Neural cell (in vitro differentiated cells): ENCODE data around the gene MTCL1. TPM values are rescaled to one million over a fixed set of nuclear protein-coding genes. Genes with fewer than 3 reads are reported as not detected.

Experiments used
- H2AFZ ChIP-seq: fragments of 200-600, 300-800 bp; sonication (generic), shearing (Covaris generic); 2 replicates; pipeline ENCODE4 v1.6.0; 2014; ENCODE audit warnings: low read depth, mild to moderate bottlenecking, antibody characterized with exemption, low read length, moderate library complexity
- H3F3A ChIP-seq: fragments of 200-600 bp; shearing (Covaris generic); 2 replicates; pipeline ENCODE4 v1.6.1; 2016; ENCODE audit warnings: mild to moderate bottlenecking, moderate library complexity, mixed read lengths, antibody characterized with exemption, low read length; ENCODE audit not compliant: insufficient read depth, poor library complexity, severe bottlenecking
- H3K27ac ChIP-seq: fragments of 200-600, 300-800 bp; sonication (generic), shearing (Covaris generic); 2 replicates; pipeline ENCODE4 v1.5.1; 2014; ENCODE audit warnings: mild to moderate bottlenecking, low read length, moderate library complexity
- H3K27me3 ChIP-seq: fragments of 300-800, 200-600 bp; sonication (generic), shearing (Covaris generic); 2 replicates; pipeline ENCODE4 v1.6.0; 2014; ENCODE audit warnings: mild to moderate bottlenecking, low read depth, low read length, moderate library complexity; ENCODE audit not compliant: insufficient read depth
- H3K36me3 ChIP-seq: fragments of 300-800, 200-600 bp; sonication (generic), shearing (Covaris generic); 2 replicates; pipeline ENCODE4 v1.5.1; 2014; ENCODE audit warnings: mild to moderate bottlenecking, antibody characterized with exemption, low read length, moderate library complexity; ENCODE audit not compliant: insufficient read depth
- H3K4me2 ChIP-seq: fragments of 300-800, 200-600 bp; sonication (generic), shearing (Covaris generic); 2 replicates; pipeline ENCODE4 v1.6.0; 2014; ENCODE audit warnings: mild to moderate bottlenecking, low read length
- H3K4me3 ChIP-seq: fragments of 300-800, 200-600 bp; sonication (generic), shearing (Covaris generic); 2 replicates; pipeline ENCODE4 v1.5.1; 2014; ENCODE audit warnings: mild to moderate bottlenecking, low read length, moderate library complexity
- H3K79me2 ChIP-seq: fragments of 200-600 bp; shearing (Covaris generic); replicated peaks from 2 replicates; pipeline ENCODE4 v1.6.0; 2014; ENCODE audit warnings: mild to moderate bottlenecking, low read length, moderate library complexity; ENCODE audit not compliant: insufficient read depth
- H3K9ac ChIP-seq: fragments of 300-800, 200-600 bp; sonication (generic), shearing (Covaris generic); 2 replicates; pipeline ENCODE4 v1.6.1; 2016; ENCODE audit warnings: mild to moderate bottlenecking, low read length, mixed read lengths
- H3K9me2 ChIP-seq: fragments of 200-600 bp; shearing (Covaris generic); 2 replicates; pipeline ENCODE4 v1.6.1; 2016; ENCODE audit warnings: mild to moderate bottlenecking, low read length, mixed read lengths; ENCODE audit not compliant: insufficient read depth
- H3K9me3 ChIP-seq: fragments of 200-600, 300-800 bp; sonication (generic), shearing (Covaris generic); 2 replicates; pipeline ENCODE4 v1.6.1; 2016; ENCODE audit warnings: mild to moderate bottlenecking, mixed run types, low read length, moderate library complexity, mixed read lengths
- H4K20me1 ChIP-seq: fragments of 200-600 bp; shearing (Covaris generic); 2 replicates; pipeline ENCODE4 v1.6.1; 2016; ENCODE audit warnings: mild to moderate bottlenecking, mixed run types; ENCODE audit not compliant: insufficient read depth
- CTCF ChIP-seq: fragments of 450-650 bp; IDR thresholded peaks from 2 replicates; pipeline ENCODE4 v1.5.1; 2014; ENCODE audit warnings: antibody characterized with exemption, mild to moderate bottlenecking, moderate library complexity; ENCODE audit not compliant: poor library complexity, severe bottlenecking
- EP300 ChIP-seq: fragments of 450-650 bp; conservative IDR thresholded peaks from 2 replicates; pipeline ENCODE4 v1.6.1; 2014; ENCODE audit warnings: antibody characterized with exemption, mild to moderate bottlenecking, moderate library complexity; ENCODE audit not compliant: poor library complexity, severe bottlenecking
- EZH2 ChIP-seq: fragments of 200-600, 300-800 bp; shearing (Covaris generic), sonication (generic); IDR thresholded peaks from 2 replicates; pipeline ENCODE4 v1.6.1; 2014; ENCODE audit warnings: antibody characterized with exemption, low read length, borderline replicate concordance, mild to moderate bottlenecking; ENCODE audit not compliant: insufficient read depth, poor library complexity, severe bottlenecking
- MXI1 ChIP-seq: fragments of 450-650 bp; conservative IDR thresholded peaks from 2 replicates; pipeline ENCODE4 v1.6.1; 2014; ENCODE audit warnings: antibody characterized with exemption, mild to moderate bottlenecking; ENCODE audit not compliant: poor library complexity, severe bottlenecking
- POLR2AphosphoS5 ChIP-seq: IDR thresholded peaks from 2 replicates; pipeline ENCODE4 v1.6.1; 2012
- RAD21 ChIP-seq: fragments of 450-650 bp; conservative IDR thresholded peaks from 2 replicates; pipeline ENCODE4 v1.6.1; 2014; ENCODE audit warnings: antibody characterized with exemption, mild to moderate bottlenecking, moderate library complexity
- REST ChIP-seq: IDR thresholded peaks from 2 replicates; pipeline ENCODE4 v1.6.1; 2012; ENCODE audit warnings: borderline replicate concordance
- SMC3 ChIP-seq: fragments of 450-650 bp; conservative IDR thresholded peaks from 2 replicates; pipeline ENCODE4 v1.6.1; 2014; ENCODE audit warnings: antibody characterized with exemption, mild to moderate bottlenecking, moderate library complexity; ENCODE audit not compliant: poor library complexity
- TAF1 ChIP-seq: IDR thresholded peaks from 2 replicates; pipeline ENCODE4 v1.6.1; 2012; ENCODE audit warnings: low read depth
- polyA minus RNA-seq: library from RNA; depleted of rRNA, polyadenylated mRNA; stranded (reverse); fragments of >200 nt; gene quantifications from 2 replicates; pipeline ENCODE4 v1.2.3, GENCODE V29; 2014
- polyA plus RNA-seq: library from polyadenylated mRNA; depleted of rRNA; stranded (reverse); fragments of >200 nt; gene quantifications from 2 replicates; pipeline ENCODE4 v1.2.3, GENCODE V29; 2014

Gene MTCL1
- polyA plus RNA-seq (20.8 and 23.1 TPM in 2 replicates), polyA minus RNA-seq (44.6 and 51.3 TPM in 2 replicates)

- peaks cover 7% of the 10 kb centered on the region for H4K20me1 ChIP-seq
- H3K4me2 ChIP-seq: peak within 1 kb of the TSS; percentile 55
- TF ChIP-seq EZH2 (no peak), MXI1 (no peak), POLR2AphosphoS5 (peak; percentile 52)
- peak within 1 kb of the TSS; percentile 80 for H2AFZ ChIP-seq
- peak within 1 kb of the TSS; percentile 51 for H3K27ac ChIP-seq
- H3K36me3 ChIP-seq: no peaks in the 10 kb centered on the region
- no peaks in the 10 kb centered on the region for H3F3A ChIP-seq
- H3K4me3 ChIP-seq: peak within 1 kb of the TSS; percentile 81
- H3K9me2 ChIP-seq: no peaks in the 10 kb centered on the region
- no peaks in the 10 kb centered on the region for H3K27me3 ChIP-seq
- H3K9me3 ChIP-seq: no peaks in the 10 kb centered on the region
- H3K9ac ChIP-seq: peak within 1 kb of the TSS; percentile 70
- peaks cover 28% of the 10 kb centered on the region for H3K79me2 ChIP-seq
Measured at GRCh38 chr18:8705238-8705960, at the start of gene MTCL1. TSS of gene MTCL1 (plus strand) at chr18:8705556. CDS start at chr18:8705661, 105 bp downstream.

GRCh38 chr18:8656232-8656631 is 49.1 kb upstream of the MTCL1 start:
- H3F3A ChIP-seq: no peaks in the 10 kb centered on the region
- H3K9me2 ChIP-seq: no peaks in the 10 kb centered on the region
- H3K36me3 ChIP-seq: no peaks in the 10 kb centered on the region
- H3K27ac ChIP-seq: no peak overlapping the region
- no peaks in the 10 kb centered on the region for H3K9me3 ChIP-seq
- H4K20me1 ChIP-seq: no peaks in the 10 kb centered on the region
- H3K9ac ChIP-seq: no peak overlapping the region
- H3K4me3 ChIP-seq: no peak overlapping the region
- H3K27me3 ChIP-seq: no peaks in the 10 kb centered on the region
- no peak for TF ChIP-seq CTCF
- no peak for TF ChIP-seq RAD21
- no peak for TF ChIP-seq TAF1
- TF ChIP-seq EP300: no peak
- no peak for TF ChIP-seq MXI1
- TF ChIP-seq EZH2: no peak
- no peak for TF ChIP-seq REST
- TF ChIP-seq SMC3: no peak
- no peak for TF ChIP-seq POLR2AphosphoS5
- H2AFZ ChIP-seq: no peak overlapping the region
- no peaks in the 10 kb centered on the region for H3K79me2 ChIP-seq
- no peak overlapping the region for H3K4me2 ChIP-seq
